H1 (cell line): ENCODE measurements around the gene LIMK1. TPM values are rescaled to one million over a fixed set of nuclear protein-coding genes. Genes with fewer than 3 reads are reported as not detected.

Experiments used
- CTCF ChIA-PET: fragments of 300-600 bp; sonication (Branson Sonifier 250); formaldehyde crosslinking; loops from one replicate; lab custom pipeline; 2021; ENCODE audit not compliant: partially characterized antibody; lab: Charles Lee
- POLR2A ChIA-PET: fragments of 300-600 bp; sonication (Branson Sonifier 250); formaldehyde crosslinking; loops from one replicate; lab custom pipeline; 2021; ENCODE audit warnings: inconsistent platforms; ENCODE audit not compliant: partially characterized antibody; lab: Charles Lee
- DNase-seq, 2 experiments: peaks; one replicate each; pipeline versions ENCODE4 v3.0.0 to v3.0.0-alpha.2; 2010 to 2022; ENCODE audit warnings: low spot score in 2 of 2, low read depth in 1 of 2, mixed read lengths in 1 of 2
- FAIRE-seq: peaks from 2 replicates; lab custom pipeline; 2011; peaks lifted over from hg19 to GRCh38; lab: Jason Lieb, UNC
- H2AFZ ChIP-seq: 2 replicates; pipeline ENCODE4 v1.8.1; 2012; ENCODE audit warnings: low read length, inconsistent platforms
- H2AK5ac ChIP-seq: 2 replicates; pipeline ENCODE4 v1.6.1; 2013; ENCODE audit warnings: low read depth, low read length
- H2BK120ac ChIP-seq: replicated peaks from 2 replicates; pipeline ENCODE3; 2013; ENCODE audit warnings: low read depth, low read length, inconsistent platforms
- H2BK12ac ChIP-seq: 2 replicates; pipeline ENCODE4 v1.6.1; 2013; ENCODE audit warnings: low read depth, low read length
- H2BK15ac ChIP-seq: 2 replicates; pipeline ENCODE4 v1.6.1; 2013; ENCODE audit warnings: low read length
- H2BK20ac ChIP-seq: 2 replicates; pipeline ENCODE4 v1.6.1; 2013; ENCODE audit warnings: low read length
- H2BK5ac ChIP-seq: 2 replicates; pipeline ENCODE4 v1.6.1; 2013; ENCODE audit warnings: low read depth, low read length
- H3K14ac ChIP-seq: 2 replicates; pipeline ENCODE4 v1.6.1; 2013; ENCODE audit warnings: inconsistent platforms; ENCODE audit not compliant: insufficient read length
- H3K18ac ChIP-seq: 2 replicates; pipeline ENCODE4 v1.6.1; 2013; ENCODE audit warnings: low read length; ENCODE audit errors: extremely low read depth
- H3K23ac ChIP-seq: 2 replicates; pipeline ENCODE4 v1.6.1; 2013; ENCODE audit warnings: inconsistent platforms; ENCODE audit not compliant: insufficient read length
- H3K23me2 ChIP-seq: 2 replicates; pipeline ENCODE4 v1.6.1; 2013; ENCODE audit warnings: low read depth, low read length
- H3K27ac ChIP-seq: 2 replicates; pipeline ENCODE4 v1.6.1; 2011; ENCODE audit warnings: low read depth, low read length, inconsistent platforms
- H3K27me3 ChIP-seq, 4 experiments: replicated peaks in 1 of 4; 1 replicate in 1 of 4; 2 replicates in 3 of 4; pipeline versions ENCODE4 v1.6.1 to v1.8.1; 2011 to 2013; ENCODE audit warnings: low read length in 3 of 4, mild to moderate bottlenecking in 3 of 4, inconsistent platforms in 2 of 4, mixed read lengths in 2 of 4, moderate library complexity in 1 of 4; ENCODE audit not compliant: control insufficient read depth in 3 of 4, insufficient read depth in 3 of 4; ENCODE audit errors: extremely low read depth in 1 of 4
- H3K36me3 ChIP-seq, 4 experiments: 2 replicates each; pipeline versions ENCODE4 v1.6.1 to v1.8.1; 2011 to 2013; ENCODE audit warnings: mild to moderate bottlenecking in 4 of 4, low read length in 3 of 4, moderate library complexity in 2 of 4, control low read depth in 1 of 4, inconsistent platforms in 1 of 4; ENCODE audit not compliant: insufficient read depth in 4 of 4, control insufficient read depth in 2 of 4
- H3K4ac ChIP-seq: replicated peaks from 2 replicates; pipeline ENCODE3; 2013; ENCODE audit warnings: low read length, low read depth, mixed read lengths, inconsistent platforms; ENCODE audit not compliant: insufficient read length
- H3K4me1 ChIP-seq, 4 experiments: replicated peaks in 1 of 4; 1 replicate in 1 of 4; 2 replicates in 3 of 4; pipeline versions ENCODE4 v1.6.1 to v1.8.1; 2011 to 2013; ENCODE audit warnings: low read length in 3 of 4, inconsistent platforms in 2 of 4, mixed read lengths in 1 of 4; ENCODE audit not compliant: insufficient read depth in 4 of 4, control insufficient read depth in 3 of 4
- H3K4me2 ChIP-seq, 2 experiments: 2 replicates each; pipeline versions ENCODE4 v1.6.1 to v1.8.1; 2011 to 2013; ENCODE audit warnings: low read depth in 2 of 2, low read length in 2 of 2, control low read depth in 1 of 2, inconsistent platforms in 1 of 2, mild to moderate bottlenecking in 1 of 2; ENCODE audit not compliant: insufficient read depth in 1 of 2
- H3K4me3 ChIP-seq, 4 experiments: fragments of 200-600, 300-600 bp in 1 of 4; sonication (generic), shearing (Covaris generic), sonication (Bioruptor Twin) in 1 of 4; 2 replicates each; pipeline versions ENCODE4 v1.5.1 to v1.8.1; 2011 to 2016; ENCODE audit warnings: low read length in 4 of 4, low read depth in 3 of 4, control low read depth in 2 of 4, inconsistent platforms in 2 of 4, mild to moderate bottlenecking in 2 of 4, mixed read lengths in 1 of 4, moderate library complexity in 1 of 4; ENCODE audit not compliant: insufficient read depth in 2 of 4; ENCODE audit errors: extremely low read depth in 1 of 4
- H3K56ac ChIP-seq: replicated peaks from 2 replicates; pipeline ENCODE3; 2013; ENCODE audit warnings: low read depth, mild to moderate bottlenecking, mixed read lengths, low read length, inconsistent platforms; ENCODE audit not compliant: insufficient read length
- H3K79me1 ChIP-seq: 2 replicates; pipeline ENCODE4 v1.6.1; 2013; ENCODE audit warnings: low read depth, low read length, control low read depth
- H3K79me2 ChIP-seq, 2 experiments: 2 replicates each; pipeline versions ENCODE4 v1.6.1 to v1.8.1; 2012 to 2013; ENCODE audit warnings: low read length in 2 of 2, mild to moderate bottlenecking in 2 of 2, inconsistent platforms in 1 of 2; ENCODE audit not compliant: insufficient read depth in 2 of 2, control insufficient read depth in 1 of 2
- H3K9ac ChIP-seq, 4 experiments: replicated peaks in 1 of 4; 1 replicate in 1 of 4; 2 replicates in 3 of 4; pipeline versions ENCODE4 v1.6.1 to v1.8.1; 2011 to 2013; ENCODE audit warnings: low read depth in 3 of 4, low read length in 3 of 4, control low read depth in 2 of 4, mild to moderate bottlenecking in 2 of 4, moderate library complexity in 2 of 4, inconsistent platforms in 1 of 4; ENCODE audit errors: extremely low read depth in 1 of 4
- H3K9me3 ChIP-seq, 2 experiments: 2 replicates each; pipeline versions ENCODE4 v1.6.1 to v1.8.1; 2012 to 2013; ENCODE audit warnings: mild to moderate bottlenecking in 2 of 2, moderate library complexity in 2 of 2, control low read depth in 1 of 2, inconsistent platforms in 1 of 2, low read depth in 1 of 2, low read length in 1 of 2, mixed read lengths in 1 of 2; ENCODE audit not compliant: insufficient read depth in 2 of 2
- H4K20me1 ChIP-seq, 2 experiments: replicated peaks in 1 of 2; 2 replicates each; pipeline versions ENCODE3 to v1.8.1; 2011 to 2013; ENCODE audit warnings: inconsistent platforms in 2 of 2, low read length in 2 of 2, mild to moderate bottlenecking in 1 of 2; ENCODE audit not compliant: insufficient read depth in 2 of 2, control insufficient read depth in 1 of 2
- H4K5ac ChIP-seq: 2 replicates; pipeline ENCODE4 v1.6.1; 2013; ENCODE audit warnings: low read length, low read depth, mixed read lengths, inconsistent platforms; ENCODE audit not compliant: insufficient read length
- H4K8ac ChIP-seq: 2 replicates; pipeline ENCODE4 v1.8.0; 2013; ENCODE audit warnings: mild to moderate bottlenecking, moderate library complexity, low read length, inconsistent platforms; ENCODE audit not compliant: insufficient read depth; ENCODE audit errors: extremely low read depth
- H4K91ac ChIP-seq: replicated peaks from 2 replicates; pipeline ENCODE3; 2013; ENCODE audit warnings: low read length, mixed read lengths, inconsistent platforms; ENCODE audit not compliant: insufficient read length
- SP2 ChIP-seq: IDR thresholded peaks from 2 replicates; pipeline ENCODE4 v1.6.1; 2012; ENCODE audit warnings: mild to moderate bottlenecking, low read length, inconsistent platforms
- TAF1 ChIP-seq: IDR thresholded peaks from 2 replicates; pipeline ENCODE4 v1.6.1; 2011; ENCODE audit warnings: mild to moderate bottlenecking, low read depth, low read length
- WGBS, 2 experiments: shearing (Covaris generic) in 1 of 2; methylation state at CpG; one replicate each; pipeline versions ENCODE4 v1.1.6 to v1.1.7; 2013 to 2015; ENCODE audit warnings: low lambda C conversion rate in 2 of 2, mixed read lengths in 2 of 2, inconsistent platforms in 1 of 2, low coverage in 1 of 2, missing lambda C conversion rate in 1 of 2; ENCODE audit not compliant: insufficient replicate concordance in 2 of 2, insufficient coverage in 1 of 2, insufficient read length in 1 of 2; ENCODE audit errors: extremely low coverage in 1 of 2, missing lambda C conversion rate in 1 of 2; 5-methylcytosine and 5-hydroxymethylcytosine counted together
- polyA plus RNA-seq, 7 experiments: library from polyadenylated mRNA; depleted of rRNA in 3 of 7; stranded (reverse) in 5 of 7; unstranded in 2 of 7; fragments of >200 nt in 5 of 7; fragments of 200-250 nt in 2 of 7; gene quantifications; 1 replicate in 5 of 7; 2 replicates in 1 of 7; 4 replicates in 1 of 7; pipeline versions ENCODE4 v1.2.1 to v1.2.3, GENCODE V29; 2011 to 2013; ENCODE audit warnings: missing spikeins in 2 of 7, mixed read lengths in 2 of 7
- total RNA-seq: library from RNA; stranded (reverse); fragmentation: NEBNext Ultra II Directional; extraction: Animal tissue kit (Norgen Biotek cat#: 25700); gene quantifications from 2 replicates; pipeline ENCODE4 v1.2.1, GENCODE V29; 2021

Gene LIMK1
- total and polyA plus RNA-seq, 2 of the 8 experiments (the other 6 are each of a cell fraction or from before 2014, with no cell fraction given), result 93.5 to 108 TPM

GRCh38 chr7:74084722-74085578 lies 1.3 kb downstream of the LIMK1 start:
- Histone ChIP-seq H3K4me1 (peaks cover 0 to 16% (median 12%) of the 10 kb centered on the region in 4 experiments; a peak in 6 of 7 replicates), H3K9ac (peak overlapping the region in 2 of 4 experiments; percentile 45 to 70; a peak in 4 of 7 replicates), H3K4me2 (peak overlapping the region; percentile 88 to 94), H3K56ac (no peak overlapping the region), H2BK5ac (peak overlapping the region; percentile 83), H3K79me1 (peaks cover 16% of the 10 kb centered on the region)
- WGBS, 2 experiments, result 66% methylated on average over 5 of the region's 6 CpGs; no CpG with 5 or more reads in 1 of the 2 experiments
- TF ChIP-seq SP2 (no peak), TAF1 (0 out of 2 replicates have a peak, but pooled peaks have one; percentile 4)
- TF ChIP-seq, all 59 proteins: peak for 1
- peak overlapping the region; percentile 75; the same call in 1 of the 2 replicates for H2AK5ac ChIP-seq
- H3K23ac ChIP-seq, result no peak overlapping the region
- peak overlapping the region; percentile 36 for H4K91ac ChIP-seq
- H3K23me2 ChIP-seq, result peaks cover 6% of the 10 kb centered on the region; the same call in 1 of the 2 replicates
- H4K8ac ChIP-seq, result no peak overlapping the region
- no peak overlapping the region for H3K27ac ChIP-seq
- H3K9me3 ChIP-seq, result no peaks in the 10 kb centered on the region
- peaks cover 2 to 8% of the 10 kb centered on the region in 2 experiments for H4K20me1 ChIP-seq
- peaks cover 0 to 9% of the 10 kb centered on the region in 2 experiments; a peak in 1 of 4 replicates for H3K79me2 ChIP-seq
- H3K14ac ChIP-seq, result peak overlapping the region; percentile 34
- H3K4ac ChIP-seq, result no peak overlapping the region
- H2BK120ac ChIP-seq, result no peak overlapping the region
- H2BK15ac ChIP-seq, result peak overlapping the region; percentile 81; the same call in 1 of the 2 replicates
- POLR2A ChIA-PET, result interaction anchor here (1.0 to 5.0 kb wide), 3 partner anchors 9 to 89 kb away, joined by 3 to 18 read pairs (median 14); partner anchors contain the start of gene EIF4H
- peaks cover 0 to 18% (median 7%) of the 10 kb centered on the region in 4 experiments; a peak in 5 of 8 replicates for H3K36me3 ChIP-seq
- CTCF ChIA-PET, result interaction anchor here (1.0 to 1.8 kb wide), 6 partner anchors 17 to 121 kb away, joined by 3 to 7 read pairs (median 3); no protein-coding TSS in a partner anchor
- H2BK12ac ChIP-seq, result peak overlapping the region; percentile 75; the same call in 1 of the 2 replicates
- H2AFZ ChIP-seq, result no peak overlapping the region
- FAIRE-seq (no peak), DNase-seq (no peak)
- H3K4me3 ChIP-seq, result peak overlapping the region; percentile 59 to 90 (median 64)
- H2BK20ac ChIP-seq, result no peak overlapping the region
- no peaks in the 10 kb centered on the region for H3K27me3 ChIP-seq
- no peak overlapping the region for H4K5ac ChIP-seq
- H3K18ac ChIP-seq, result peak overlapping the region; percentile 78
